ENCODE results near the gene WDR37. TPM values are rescaled to one million over a fixed set of nuclear protein-coding genes. Genes with fewer than 3 reads are reported as not detected.

WDR37 gene
- total RNA-seq, 1 donor from 2014 or later = 20.8 TPM

GRCh38 chr10:1043532-1043995 is 12.6 kb upstream of the WDR37 start:
- H3K4me1 Mint-ChIP-seq = peaks cover 33% of the 10 kb centered on the region
- no peak for DNase-seq (ENCODE audit: low spot score in 2 of 2, unreplicated experiment in 2 of 2)

DNA sequence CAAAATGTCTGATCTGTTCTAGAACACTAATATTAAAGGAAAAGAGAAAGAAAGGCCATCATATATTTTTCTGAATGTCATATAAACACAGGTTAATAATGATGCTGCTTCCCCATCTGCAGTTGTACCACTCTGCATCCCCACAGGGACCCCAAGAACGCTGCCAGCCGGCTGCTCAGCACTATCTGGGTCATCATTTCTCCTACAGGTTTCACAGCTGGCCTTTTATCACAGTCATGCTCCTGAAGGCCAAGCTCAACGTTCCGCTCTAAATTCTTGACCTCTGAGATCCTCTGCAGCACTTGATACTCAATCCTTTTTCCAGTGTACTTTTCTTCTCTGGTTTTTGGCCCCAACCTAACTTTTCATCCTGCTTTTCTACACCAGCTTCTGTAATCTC is 12.0 kb upstream of the WDR37 start:
- DNase-seq (ENCODE audit: low spot score in 2 of 2, unreplicated experiment in 2 of 2) = no peak
- H3K27ac Mint-ChIP-seq = peak overlapping the region; percentile 5
- no peak for TF ChIP-seq CTCF (IDR thresholded peaks at IDR 0.05; ENCODE audit: unreplicated experiment)
- H3K4me1 Mint-ChIP-seq = peaks cover 33% of the 10 kb centered on the region
- H3K27me3 Mint-ChIP-seq (ENCODE audit: low read depth) = no peaks in the 10 kb centered on the region
- peaks cover 12% of the 10 kb centered on the region for H3K36me3 Mint-ChIP-seq
- no peak overlapping the region for H3K4me3 Mint-ChIP-seq
- H3K9me3 Mint-ChIP-seq = no peaks in the 10 kb centered on the region

More at GRCh38 chr10:1043532-1043995, 12.6 kb upstream of the WDR37 start:
- no peak for TF ChIP-seq CTCF (IDR thresholded peaks at IDR 0.05; ENCODE audit: unreplicated experiment)
- Mint-ChIP-seq H3K4me3 (no peak overlapping the region), H3K27ac (peak overlapping the region; percentile 71), H3K9me3 (no peaks in the 10 kb centered on the region), H3K36me3 (peaks cover 12% of the 10 kb centered on the region), H3K27me3 (ENCODE audit: low read depth) (no peaks in the 10 kb centered on the region)

GRCh38 chr10:1044964-1045363 is 11.2 kb upstream of the WDR37 start:
- no peak for DNase-seq (ENCODE audit: low spot score in 2 of 2, unreplicated experiment in 2 of 2)
- no peak for TF ChIP-seq CTCF (IDR thresholded peaks at IDR 0.05; ENCODE audit: unreplicated experiment)
- Mint-ChIP-seq H3K36me3 (peaks cover 12% of the 10 kb centered on the region), H3K9me3 (no peaks in the 10 kb centered on the region), H3K4me1 (peaks cover 33% of the 10 kb centered on the region), H3K27me3 (ENCODE audit: low read depth) (no peaks in the 10 kb centered on the region), H3K27ac (peak overlapping the region; percentile 54), H3K4me3 (peak overlapping the region; percentile 16)

DNA sequence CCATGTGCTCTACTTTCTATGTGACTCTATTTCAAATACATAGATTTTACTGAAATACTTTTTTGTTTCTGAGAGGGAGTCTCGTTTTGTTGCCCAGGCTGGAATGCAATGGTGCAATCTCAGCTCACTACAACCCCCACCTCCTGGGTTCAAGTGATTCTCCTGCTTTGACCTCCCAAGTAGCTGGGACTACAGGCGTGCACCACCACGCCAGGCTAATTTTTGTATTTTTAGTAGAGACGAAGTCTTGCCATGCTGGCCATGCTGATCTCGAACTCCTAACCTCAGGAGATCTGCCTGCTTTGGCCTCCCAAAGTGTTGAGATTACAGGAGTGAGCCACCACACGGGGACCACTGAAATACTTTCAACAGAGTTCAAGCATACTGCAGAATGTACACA is 10.8 kb upstream of the WDR37 start:
- DNase-seq (ENCODE audit: low spot score in 2 of 2, unreplicated experiment in 2 of 2) = no peak
- Mint-ChIP-seq H3K36me3 (peaks cover 12% of the 10 kb centered on the region), H3K4me3 (peak overlapping the region; percentile 36), H3K27ac (peak overlapping the region; percentile 54), H3K27me3 (ENCODE audit: low read depth) (no peaks in the 10 kb centered on the region), H3K4me1 (peaks cover 32% of the 10 kb centered on the region), H3K9me3 (no peaks in the 10 kb centered on the region)
- no peak for TF ChIP-seq CTCF (IDR thresholded peaks at IDR 0.05; ENCODE audit: unreplicated experiment)

DNA sequence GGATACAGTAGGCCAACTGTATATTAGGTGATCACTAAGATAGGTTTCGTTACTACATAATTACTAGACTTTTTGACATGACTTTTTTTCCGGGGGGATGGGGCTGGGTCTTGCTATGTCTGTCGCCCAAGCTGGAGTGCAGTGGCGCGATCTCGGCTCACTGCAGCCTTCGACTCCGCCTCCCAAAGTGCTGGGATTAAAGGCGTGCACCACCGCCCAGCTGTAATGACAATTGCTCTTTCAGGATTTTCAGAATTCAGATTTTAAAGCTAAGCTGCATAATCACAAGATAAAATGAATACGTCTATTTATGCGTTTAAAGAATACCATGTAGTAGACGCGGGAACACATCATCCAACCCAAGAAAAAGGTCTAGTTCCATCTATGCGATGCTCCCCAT is 8.2 kb upstream of the WDR37 start:
- H3K4me1 Mint-ChIP-seq = peaks cover 53% of the 10 kb centered on the region
- no peak for TF ChIP-seq CTCF (IDR thresholded peaks at IDR 0.05; ENCODE audit: unreplicated experiment)
- H3K4me3 Mint-ChIP-seq = peak overlapping the region; percentile 92
- H3K36me3 Mint-ChIP-seq = peaks cover 16% of the 10 kb centered on the region
- H3K27ac Mint-ChIP-seq = peak overlapping the region; percentile 100
- H3K9me3 Mint-ChIP-seq = no peaks in the 10 kb centered on the region
- no peaks in the 10 kb centered on the region for H3K27me3 Mint-ChIP-seq (ENCODE audit: low read depth)
- no peak for DNase-seq (ENCODE audit: low spot score in 2 of 2, unreplicated experiment in 2 of 2)

GRCh38 chr10:1048349-1048731 is 7.8 kb upstream of the WDR37 start:
- H3K27me3 Mint-ChIP-seq (ENCODE audit: low read depth) = no peaks in the 10 kb centered on the region
- H3K9me3 Mint-ChIP-seq = no peaks in the 10 kb centered on the region
- peak overlapping the region; percentile 100 for H3K27ac Mint-ChIP-seq
- DNase-seq (ENCODE audit: low spot score in 2 of 2, unreplicated experiment in 2 of 2) = no peak
- peak overlapping the region; percentile 92 for H3K4me3 Mint-ChIP-seq
- no peak for TF ChIP-seq CTCF (IDR thresholded peaks at IDR 0.05; ENCODE audit: unreplicated experiment)
- H3K4me1 Mint-ChIP-seq = peaks cover 52% of the 10 kb centered on the region
- peaks cover 11% of the 10 kb centered on the region for H3K36me3 Mint-ChIP-seq
